GM12878 (cell line): ENCODE data around the gene FAM221B. TPM values are rescaled to one million over a fixed set of nuclear protein-coding genes. Genes with fewer than 3 reads are reported as not detected.

Experiments used
- BCL11A ChIP-seq: IDR thresholded peaks from 2 replicates; pipeline ENCODE4 v1.6.1; 2011; ENCODE audit warnings: low read depth, low read length
- CREM ChIP-seq: IDR thresholded peaks from 2 replicates; pipeline ENCODE4 v1.6.1; 2014; ENCODE audit warnings: antibody characterized with exemption, low read depth
- E4F1 ChIP-seq: fragments of 450-650 bp; IDR thresholded peaks from 2 replicates; pipeline ENCODE4 v1.6.1; 2018; ENCODE audit warnings: borderline replicate concordance, mild to moderate bottlenecking; ENCODE audit not compliant: partially characterized antibody
- EZH2 ChIP-seq: IDR thresholded peaks from 2 replicates; pipeline ENCODE4 v1.6.1; 2012; ENCODE audit warnings: low read depth, mild to moderate bottlenecking, control low read depth, inconsistent platforms, low read length, borderline replicate concordance; ENCODE audit not compliant: control insufficient read depth
- FOS ChIP-seq: IDR thresholded peaks from 3 replicates; pipeline ENCODE4 v1.6.1; 2011; ENCODE audit warnings: borderline replicate concordance; ENCODE audit not compliant: insufficient read length; ENCODE audit errors: extremely low read depth
- IKZF1 ChIP-seq: fragments of 450-650 bp; conservative IDR thresholded peaks from 2 replicates; pipeline ENCODE4 v1.6.1; 2017; ENCODE audit warnings: antibody characterized with exemption, mild to moderate bottlenecking
- JUNB ChIP-seq: IDR thresholded peaks from 2 replicates; pipeline ENCODE4 v1.6.1; 2016; ENCODE audit warnings: antibody characterized with exemption, mild to moderate bottlenecking
- KDM1A ChIP-seq: fragments of 200-600 bp; sonication (generic); IDR thresholded peaks from 2 replicates; pipeline ENCODE4 v1.6.1; 2016; ENCODE audit warnings: borderline replicate concordance
- MYB ChIP-seq: fragments of 150-350 bp; IDR thresholded peaks from 2 replicates; pipeline ENCODE4 v1.6.1; 2014; ENCODE audit warnings: mild to moderate bottlenecking, low read depth, low read length, borderline replicate concordance
- NFYB ChIP-seq: IDR thresholded peaks from 2 replicates; pipeline ENCODE4 v1.6.1; 2011; ENCODE audit warnings: low read depth, mild to moderate bottlenecking, low read length, improper control_type of control experiment, moderate library complexity; ENCODE audit not compliant: insufficient read depth
- PML ChIP-seq: IDR thresholded peaks from 2 replicates; pipeline ENCODE4 v1.6.1; 2012; ENCODE audit warnings: low read length, inconsistent platforms
- POLR2AphosphoS5 ChIP-seq: IDR thresholded peaks from 2 replicates; pipeline ENCODE4 v1.6.1; 2011; ENCODE audit warnings: mild to moderate bottlenecking, low read length, inconsistent platforms
- RB1 ChIP-seq: fragments of 450-650 bp; formaldehyde crosslinking; IDR thresholded peaks from 2 replicates; pipeline ENCODE4 v1.6.1; 2017; ENCODE audit warnings: mild to moderate bottlenecking, borderline replicate concordance
- SKIL ChIP-seq: fragments of 450-650 bp; IDR thresholded peaks from 2 replicates; pipeline ENCODE4 v1.6.1; 2017; ENCODE audit warnings: mild to moderate bottlenecking, low read depth, inconsistent platforms; ENCODE audit not compliant: poor library complexity, severe bottlenecking
- SMAD5 ChIP-seq: IDR thresholded peaks from 2 replicates; pipeline ENCODE4 v1.6.1; 2016; ENCODE audit warnings: antibody characterized with exemption, low read depth
- SP1 ChIP-seq: IDR thresholded peaks from one replicate; pipeline ENCODE4 v1.6.1; 2011; ENCODE audit warnings: low read depth, low read length
- SREBF1 ChIP-seq: IDR thresholded peaks from 2 replicates; pipeline ENCODE4 v1.6.1; 2012; ENCODE audit warnings: mild to moderate bottlenecking, low read length
- STAT1 ChIP-seq: fragments of 450-650 bp; conservative IDR thresholded peaks from 2 replicates; pipeline ENCODE4 v1.6.1; 2014; ENCODE audit warnings: antibody characterized with exemption, mild to moderate bottlenecking
- TARDBP ChIP-seq: IDR thresholded peaks from 2 replicates; pipeline ENCODE4 v1.6.1; 2016; ENCODE audit warnings: borderline replicate concordance
- ZBTB33 ChIP-seq: fragments of 450-650 bp; IDR thresholded peaks from 2 replicates; pipeline ENCODE4 v1.6.1; 2017; ENCODE audit warnings: mild to moderate bottlenecking
- polyA plus RNA-seq, 11 experiments: library from polyadenylated mRNA; depleted of rRNA in 4 of 11; unstranded in 6 of 11; stranded (reverse) in 5 of 11; fragments of >200 nt; fragmentation: Nextera tagmentation in 4 of 11; fragmentation: Illumina TruSeq in 1 of 11; extraction: Ambion mirVana in 4 of 11; extraction: Trizol in 1 of 11; gene quantifications; 1 replicate in 1 of 11; 2 replicates in 10 of 11; pipeline versions ENCODE4 v1.2.1 to v1.2.3, GENCODE V29; 2011 to 2016; ENCODE audit warnings: inconsistent platforms in 2 of 11, missing spikeins in 2 of 11, low read depth in 1 of 11
- total RNA-seq, 4 experiments: library from RNA; depleted of rRNA in 3 of 4; stranded (reverse); fragments of >200 nt in 3 of 4; fragmentation: Illumina TruSeq in 1 of 4; extraction: Trizol in 1 of 4; gene quantifications; 2 replicates each; pipeline versions ENCODE4 v1.2.1 to v1.2.3, GENCODE V29; 2013 to 2021
- TF ChIP-seq, protein P1 (sequence below): IDR thresholded peaks from 2 replicates; pipeline ENCODE4 v1.6.1; 2011; ENCODE audit warnings: low read depth, low read length, improper control_type of control experiment, borderline replicate concordance
- TF ChIP-seq, protein P2 (sequence below): fragments of 450-650 bp; IDR thresholded peaks from 2 replicates; pipeline ENCODE4 v1.6.1; 2017; ENCODE audit warnings: low read depth, mild to moderate bottlenecking, moderate library complexity

FAM221B gene
- total and polyA plus RNA-seq, 10 of the 15 experiments (the other 5 are each of a cell fraction or from before 2014, with no cell fraction given), result 0.02 to 0.12 (median 0.04) TPM; not detected in 5

GRCh38 chr9:35828716-35829083 lies at the start of gene FAM221B (continued):
- TF ChIP-seq SKIL (no peak), JUNB (no peak), BCL11A (no peak), E4F1 (no peak), FOS (no peak), CREM (no peak), PML (no peak), STAT1 (no peak), IKZF1 (no peak), POLR2AphosphoS5 (no peak), ZBTB33 (no peak), NFYB (no peak), MYB (no peak), EZH2 (no peak), SREBF1 (no peak), SP1 (no peak), KDM1A (no peak), RB1 (no peak), SMAD5 (no peak), TARDBP (no peak)
- TF ChIP-seq, protein P1, sequence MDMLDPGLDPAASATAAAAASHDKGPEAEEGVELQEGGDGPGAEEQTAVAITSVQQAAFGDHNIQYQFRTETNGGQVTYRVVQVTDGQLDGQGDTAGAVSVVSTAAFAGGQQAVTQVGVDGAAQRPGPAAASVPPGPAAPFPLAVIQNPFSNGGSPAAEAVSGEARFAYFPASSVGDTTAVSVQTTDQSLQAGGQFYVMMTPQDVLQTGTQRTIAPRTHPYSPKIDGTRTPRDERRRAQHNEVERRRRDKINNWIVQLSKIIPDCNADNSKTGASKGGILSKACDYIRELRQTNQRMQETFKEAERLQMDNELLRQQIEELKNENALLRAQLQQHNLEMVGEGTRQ, result no peak
- TF ChIP-seq, protein P2, sequence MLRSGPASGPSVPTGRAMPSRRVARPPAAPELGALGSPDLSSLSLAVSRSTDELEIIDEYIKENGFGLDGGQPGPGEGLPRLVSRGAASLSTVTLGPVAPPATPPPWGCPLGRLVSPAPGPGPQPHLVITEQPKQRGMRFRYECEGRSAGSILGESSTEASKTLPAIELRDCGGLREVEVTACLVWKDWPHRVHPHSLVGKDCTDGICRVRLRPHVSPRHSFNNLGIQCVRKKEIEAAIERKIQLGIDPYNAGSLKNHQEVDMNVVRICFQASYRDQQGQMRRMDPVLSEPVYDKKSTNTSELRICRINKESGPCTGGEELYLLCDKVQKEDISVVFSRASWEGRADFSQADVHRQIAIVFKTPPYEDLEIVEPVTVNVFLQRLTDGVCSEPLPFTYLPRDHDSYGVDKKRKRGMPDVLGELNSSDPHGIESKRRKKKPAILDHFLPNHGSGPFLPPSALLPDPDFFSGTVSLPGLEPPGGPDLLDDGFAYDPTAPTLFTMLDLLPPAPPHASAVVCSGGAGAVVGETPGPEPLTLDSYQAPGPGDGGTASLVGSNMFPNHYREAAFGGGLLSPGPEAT, result no peak
